Activated T-helper 2 cell treated with anti-CD3 and anti-CD28 coated beads, Interferon-gamma antibody, Interleukin-2, Interleukin-4, amounts not matched to agents 10 μg/mL and 5 μg/mL and 100 μg/mL, durations not matched to agents 14 hours and 24 hours and 36 hours (primary cell): ENCODE data around the gene EPS8L3. TPM values are rescaled to one million over a fixed set of nuclear protein-coding genes. Genes with fewer than 3 reads are reported as not detected.

Experiments
- DNase-seq: peaks from one replicate; pipeline ENCODE4 v3.0.0; 2021; ENCODE audit warnings: low spot score
- H3K27ac Mint-ChIP-seq: one replicate; pipeline ENCODE4 v1.8.0; 2021; ENCODE audit warnings: mixed read lengths
- H3K27me3 Mint-ChIP-seq: one replicate; pipeline ENCODE4 v1.8.0; 2021; ENCODE audit warnings: low read depth, mixed read lengths
- H3K36me3 Mint-ChIP-seq: one replicate; pipeline ENCODE4 v1.8.0; 2021; ENCODE audit warnings: low read depth, mixed read lengths
- H3K4me1 Mint-ChIP-seq: one replicate; pipeline ENCODE4 v1.8.0; 2021; ENCODE audit warnings: low read depth, mixed read lengths
- H3K4me3 Mint-ChIP-seq: one replicate; pipeline ENCODE4 v1.8.0; 2021; ENCODE audit warnings: low read depth, mild to moderate bottlenecking, moderate library complexity, mixed read lengths
- H3K9me3 Mint-ChIP-seq: one replicate; pipeline ENCODE4 v1.8.0; 2021; ENCODE audit warnings: mixed read lengths
- intact Hi-C: fragments of 100-400 bp; cut with micrococcal nuclease; formaldehyde crosslinking; loops from one replicate; pipeline ENCODE4 v1.15.1; 2023
- total RNA-seq: library from RNA; stranded (reverse); gene quantifications from 2 replicates; pipeline ENCODE4 v1.2.3, GENCODE V29; 2022

The EPS8L3 gene
- total RNA-seq, result not detected in 2 replicates

- no peaks in the 10 kb centered on the region for H3K27me3 Mint-ChIP-seq
- peaks cover 1% of the 10 kb centered on the region for H3K4me1 Mint-ChIP-seq
- no peaks in the 10 kb centered on the region for H3K9me3 Mint-ChIP-seq
- DNase-seq, result no peak
- no peaks in the 10 kb centered on the region for H3K36me3 Mint-ChIP-seq
- no peak within 1 kb of the TSS for H3K4me3 Mint-ChIP-seq
- intact Hi-C loops, result no loop called here
- H3K27ac Mint-ChIP-seq, result no peak within 1 kb of the TSS
These were observed at the start of gene EPS8L3 for GRCh38 chr1:109763646-109764415. TSS of gene EPS8L3 (minus strand) at chr1:109763923. CDS start at chr1:109761749, 2,174 bp downstream.

GRCh38 chr1:109812691-109813393 lies 49.1 kb upstream of the EPS8L3 start:
- H3K4me1 Mint-ChIP-seq, result peaks cover 18% of the 10 kb centered on the region
- intact Hi-C loops, result no loop called here
- peaks cover 9% of the 10 kb centered on the region for H3K9me3 Mint-ChIP-seq
- H3K27me3 Mint-ChIP-seq, result no peaks in the 10 kb centered on the region
- no peak overlapping the region for H3K27ac Mint-ChIP-seq
- DNase-seq, result no peak
- no peak overlapping the region for H3K4me3 Mint-ChIP-seq
- peaks cover 10% of the 10 kb centered on the region for H3K36me3 Mint-ChIP-seq

GRCh38 chr1:109808703-109809102 lies 45.0 kb upstream of the EPS8L3 start:
- Mint-ChIP-seq H3K4me3 (no peak overlapping the region), H3K27me3 (no peaks in the 10 kb centered on the region), H3K27ac (no peak overlapping the region), H3K9me3 (no peaks in the 10 kb centered on the region), H3K4me1 (peaks cover 34% of the 10 kb centered on the region), H3K36me3 (no peaks in the 10 kb centered on the region)
- intact Hi-C loops, result no loop called here
- DNase-seq, result no peak

- Mint-ChIP-seq H3K4me1 (peaks cover 41% of the 10 kb centered on the region), H3K4me3 (no peak overlapping the region), H3K9me3 (no peaks in the 10 kb centered on the region), H3K36me3 (no peaks in the 10 kb centered on the region), H3K27ac (peak overlapping the region; percentile 8), H3K27me3 (no peaks in the 10 kb centered on the region)
- no peak for DNase-seq
- intact Hi-C loops, result no loop called here
These were observed 44.3 kb upstream of the EPS8L3 start for GRCh38 chr1:109807822-109808680.

- DNase-seq, result no peak
- H3K4me1 Mint-ChIP-seq, result peaks cover 46% of the 10 kb centered on the region
- H3K27ac Mint-ChIP-seq, result peak overlapping the region; percentile 67
- H3K27me3 Mint-ChIP-seq, result no peaks in the 10 kb centered on the region
- intact Hi-C loops, result no loop called here
- H3K4me3 Mint-ChIP-seq, result no peak overlapping the region
- no peaks in the 10 kb centered on the region for H3K36me3 Mint-ChIP-seq
- H3K9me3 Mint-ChIP-seq, result no peaks in the 10 kb centered on the region
These were observed 43.7 kb upstream of the EPS8L3 start for GRCh38 chr1:109807402-109807801.

- intact Hi-C loops, result no loop called here
- H3K27ac Mint-ChIP-seq, result peak overlapping the region; percentile 67
- no peaks in the 10 kb centered on the region for H3K36me3 Mint-ChIP-seq
- H3K4me1 Mint-ChIP-seq, result peaks cover 51% of the 10 kb centered on the region
- H3K4me3 Mint-ChIP-seq, result no peak overlapping the region
- no peaks in the 10 kb centered on the region for H3K9me3 Mint-ChIP-seq
- no peak for DNase-seq
- no peaks in the 10 kb centered on the region for H3K27me3 Mint-ChIP-seq
These were observed 43.1 kb upstream of the EPS8L3 start for GRCh38 chr1:109806733-109807400.

- no peak for DNase-seq
- intact Hi-C loops, result no loop called here
- no peaks in the 10 kb centered on the region for H3K36me3 Mint-ChIP-seq
- H3K9me3 Mint-ChIP-seq, result no peaks in the 10 kb centered on the region
- no peak overlapping the region for H3K4me3 Mint-ChIP-seq
- no peak overlapping the region for H3K27ac Mint-ChIP-seq
- no peaks in the 10 kb centered on the region for H3K27me3 Mint-ChIP-seq
- peaks cover 62% of the 10 kb centered on the region for H3K4me1 Mint-ChIP-seq
These were observed 41.9 kb upstream of the EPS8L3 start for GRCh38 chr1:109805486-109806165.

- no peak for DNase-seq
- H3K27me3 Mint-ChIP-seq, result no peaks in the 10 kb centered on the region
- H3K4me1 Mint-ChIP-seq, result peaks cover 68% of the 10 kb centered on the region
- intact Hi-C loops, result no loop called here
- H3K36me3 Mint-ChIP-seq, result peaks cover under 1% of the 10 kb centered on the region
- H3K9me3 Mint-ChIP-seq, result no peaks in the 10 kb centered on the region
- H3K4me3 Mint-ChIP-seq, result no peak overlapping the region
- peak overlapping the region; percentile 98 for H3K27ac Mint-ChIP-seq
These were observed 40.9 kb upstream of the EPS8L3 start for GRCh38 chr1:109804660-109805059.

- no peaks in the 10 kb centered on the region for H3K27me3 Mint-ChIP-seq
- peaks cover 4% of the 10 kb centered on the region for H3K36me3 Mint-ChIP-seq
- H3K4me3 Mint-ChIP-seq, result peak overlapping the region; percentile 77
- DNase-seq, result no peak
- peaks cover 74% of the 10 kb centered on the region for H3K4me1 Mint-ChIP-seq
- intact Hi-C loops, result no loop called here
- H3K27ac Mint-ChIP-seq, result peak overlapping the region; percentile 98
- no peaks in the 10 kb centered on the region for H3K9me3 Mint-ChIP-seq
These were observed 40.2 kb upstream of the EPS8L3 start for GRCh38 chr1:109803901-109804331.

GRCh38 chr1:109802901-109803561 lies 39.3 kb upstream of the EPS8L3 start:
- Mint-ChIP-seq H3K27ac (peak overlapping the region; percentile 98), H3K9me3 (no peaks in the 10 kb centered on the region), H3K27me3 (no peaks in the 10 kb centered on the region), H3K4me1 (peaks cover 76% of the 10 kb centered on the region), H3K4me3 (peak overlapping the region; percentile 77), H3K36me3 (peaks cover 4% of the 10 kb centered on the region)
- intact Hi-C loops, result loop anchor here (1.0 kb wide), 4 partner anchors 13 to 103 kb away; no protein-coding TSS in a partner anchor
- no peak for DNase-seq

- DNase-seq, result peak; percentile 73
- H3K36me3 Mint-ChIP-seq, result peaks cover 4% of the 10 kb centered on the region
- H3K4me3 Mint-ChIP-seq, result peak overlapping the region; percentile 77
- H3K27me3 Mint-ChIP-seq, result no peaks in the 10 kb centered on the region
- intact Hi-C loops, result loop anchor here (1.0 kb wide), 4 partner anchors 12 to 104 kb away; no protein-coding TSS in a partner anchor
- no peaks in the 10 kb centered on the region for H3K9me3 Mint-ChIP-seq
- H3K4me1 Mint-ChIP-seq, result peaks cover 78% of the 10 kb centered on the region
- H3K27ac Mint-ChIP-seq, result peak overlapping the region; percentile 98
These were observed 38.6 kb upstream of the EPS8L3 start for GRCh38 chr1:109802136-109802900.
